Suprapubic skin (tissue), 4 donors: ENCODE measurements around the gene MED12L. TPM values are rescaled to one million over a fixed set of nuclear protein-coding genes. Genes with fewer than 3 reads are reported as not detected.
"Not testable (repeated sequence)": the region's sequence is repeated elsewhere in the genome, so short reads cannot be mapped to it uniquely, and the experiment has no call there.

Source experiments
- DNase-seq, 2 donors: peaks; one replicate each; pipeline ENCODE4 v3.0.0-alpha.2; 2019; ENCODE audit warnings: low spot score in 2 of 2
- H3K27ac ChIP-seq: fragments of 200-600 bp; sonication (generic); one replicate; pipeline ENCODE4 v1.5.1; 2019
- H3K27me3 ChIP-seq: fragments of 200-600 bp; sonication (generic); one replicate; pipeline ENCODE4 v1.5.1; 2019
- H3K36me3 ChIP-seq: fragments of 200-600 bp; sonication (generic); one replicate; pipeline ENCODE4 v1.5.1; 2019
- H3K4me1 ChIP-seq: fragments of 200-600 bp; sonication (generic); one replicate; pipeline ENCODE4 v1.5.1; 2019
- H3K4me3 ChIP-seq: fragments of 200-600 bp; sonication (generic); one replicate; pipeline ENCODE4 v1.5.1; 2019; ENCODE audit warnings: mild to moderate bottlenecking
- H3K9me3 ChIP-seq: fragments of 200-600 bp; sonication (generic); one replicate; pipeline ENCODE4 v1.5.1; 2019
- EP300 ChIP-seq: sonication (generic); formaldehyde crosslinking; IDR thresholded peaks from one replicate; pipeline ENCODE4 v1.6.1; 2017; ENCODE audit warnings: antibody characterized with exemption
- POLR2A ChIP-seq, 2 donors: fragments of 450-650 bp; IDR thresholded peaks; one replicate each; pipeline ENCODE4 v1.6.1; 2017; ENCODE audit warnings: antibody characterized with exemption in 2 of 2, mild to moderate bottlenecking in 2 of 2, moderate library complexity in 2 of 2
- POLR2AphosphoS5 ChIP-seq, 3 donors: sonication (generic); formaldehyde crosslinking; IDR thresholded peaks; one replicate each; pipeline ENCODE4 v1.6.1; 2017; ENCODE audit warnings: antibody characterized with exemption in 3 of 3
- WGBS: methylation state at CpG from one replicate; pipeline ENCODE4 v1.1.5; 2018; 5-methylcytosine and 5-hydroxymethylcytosine counted together
- total RNA-seq, 4 donors: library from RNA; depleted of rRNA; stranded (reverse); fragments of >200 nt; gene quantifications; one replicate each; pipeline ENCODE4 v1.1.0, GENCODE V29; 2016
- TF ChIP-seq, protein P1 (sequence below), 2 donors: fragments of 200-600 bp in 1 of 2; fragments of 450-650 bp in 1 of 2; sonication (generic) in 1 of 2; IDR thresholded peaks; one replicate each; pipeline ENCODE4 v1.5.1; 2016 to 2019; ENCODE audit warnings: antibody characterized with exemption in 2 of 2, mild to moderate bottlenecking in 1 of 2, moderate library complexity in 1 of 2

The MED12L gene
- total RNA-seq, 4 donors from 2014 or later = 0.08 to 0.80 (median 0.22) TPM

DNA sequence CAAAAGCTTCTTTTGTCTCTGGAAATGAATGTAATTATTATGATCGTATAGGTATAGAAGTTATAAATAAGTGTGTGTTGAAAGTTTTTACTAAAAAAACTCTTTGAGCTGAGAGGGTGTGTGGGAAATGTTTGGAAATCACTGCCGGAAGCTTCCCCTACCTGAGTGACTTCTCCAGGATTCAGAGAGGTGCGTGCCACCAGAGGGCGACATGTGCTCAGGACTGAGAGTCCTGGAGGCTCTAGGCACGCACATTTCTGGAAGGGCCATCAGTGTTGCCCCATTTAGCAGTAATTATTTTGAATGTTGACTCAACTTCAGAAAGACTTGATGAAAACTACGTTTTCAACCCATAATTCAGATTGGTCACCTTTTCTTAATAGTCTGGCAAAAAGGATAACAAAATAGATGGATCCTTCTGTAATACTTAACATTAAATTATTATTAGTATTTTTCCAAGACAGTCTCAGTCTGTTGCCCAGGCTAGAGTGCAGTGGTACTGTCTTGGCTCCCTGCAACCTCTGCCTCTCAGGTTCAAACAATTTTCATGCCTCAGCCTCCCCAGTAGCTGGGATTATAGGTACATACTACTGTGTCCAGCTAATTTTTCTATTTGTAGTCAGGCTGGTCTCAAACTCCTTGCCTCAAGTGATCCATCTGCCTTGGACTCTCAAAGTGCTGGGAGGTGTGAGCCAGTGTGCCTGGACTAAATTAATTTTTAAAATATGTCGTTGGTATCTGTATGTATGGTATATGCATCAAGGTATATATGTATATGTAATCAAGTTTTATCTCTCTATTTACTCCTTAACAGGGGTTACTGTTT lies 83.0 kb downstream of the MED12L start:
- Histone ChIP-seq H3K4me1 (no peaks in the 10 kb centered on the region), H3K4me3 (no peak overlapping the region), H3K9me3 (no peaks in the 10 kb centered on the region), H3K27me3 (no peaks in the 10 kb centered on the region), H3K36me3 (no peaks in the 10 kb centered on the region), H3K27ac (no peak overlapping the region)
- TF ChIP-seq, protein P1, sequence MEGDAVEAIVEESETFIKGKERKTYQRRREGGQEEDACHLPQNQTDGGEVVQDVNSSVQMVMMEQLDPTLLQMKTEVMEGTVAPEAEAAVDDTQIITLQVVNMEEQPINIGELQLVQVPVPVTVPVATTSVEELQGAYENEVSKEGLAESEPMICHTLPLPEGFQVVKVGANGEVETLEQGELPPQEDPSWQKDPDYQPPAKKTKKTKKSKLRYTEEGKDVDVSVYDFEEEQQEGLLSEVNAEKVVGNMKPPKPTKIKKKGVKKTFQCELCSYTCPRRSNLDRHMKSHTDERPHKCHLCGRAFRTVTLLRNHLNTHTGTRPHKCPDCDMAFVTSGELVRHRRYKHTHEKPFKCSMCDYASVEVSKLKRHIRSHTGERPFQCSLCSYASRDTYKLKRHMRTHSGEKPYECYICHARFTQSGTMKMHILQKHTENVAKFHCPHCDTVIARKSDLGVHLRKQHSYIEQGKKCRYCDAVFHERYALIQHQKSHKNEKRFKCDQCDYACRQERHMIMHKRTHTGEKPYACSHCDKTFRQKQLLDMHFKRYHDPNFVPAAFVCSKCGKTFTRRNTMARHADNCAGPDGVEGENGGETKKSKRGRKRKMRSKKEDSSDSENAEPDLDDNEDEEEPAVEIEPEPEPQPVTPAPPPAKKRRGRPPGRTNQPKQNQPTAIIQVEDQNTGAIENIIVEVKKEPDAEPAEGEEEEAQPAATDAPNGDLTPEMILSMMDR (IDR thresholded peaks at IDR 0.05) = peak; percentile 65 to 72
- TF ChIP-seq EP300 = no peak
- no peak for TF ChIP-seq POLR2A (IDR thresholded peaks at IDR 0.05)
- no peak for TF ChIP-seq POLR2AphosphoS5 (IDR thresholded peaks at IDR 0.05)
- WGBS = 14% methylated on average over 7 of the region's 7 CpGs
- peak in 1 of 2 donors; percentile 82 for DNase-seq

DNA sequence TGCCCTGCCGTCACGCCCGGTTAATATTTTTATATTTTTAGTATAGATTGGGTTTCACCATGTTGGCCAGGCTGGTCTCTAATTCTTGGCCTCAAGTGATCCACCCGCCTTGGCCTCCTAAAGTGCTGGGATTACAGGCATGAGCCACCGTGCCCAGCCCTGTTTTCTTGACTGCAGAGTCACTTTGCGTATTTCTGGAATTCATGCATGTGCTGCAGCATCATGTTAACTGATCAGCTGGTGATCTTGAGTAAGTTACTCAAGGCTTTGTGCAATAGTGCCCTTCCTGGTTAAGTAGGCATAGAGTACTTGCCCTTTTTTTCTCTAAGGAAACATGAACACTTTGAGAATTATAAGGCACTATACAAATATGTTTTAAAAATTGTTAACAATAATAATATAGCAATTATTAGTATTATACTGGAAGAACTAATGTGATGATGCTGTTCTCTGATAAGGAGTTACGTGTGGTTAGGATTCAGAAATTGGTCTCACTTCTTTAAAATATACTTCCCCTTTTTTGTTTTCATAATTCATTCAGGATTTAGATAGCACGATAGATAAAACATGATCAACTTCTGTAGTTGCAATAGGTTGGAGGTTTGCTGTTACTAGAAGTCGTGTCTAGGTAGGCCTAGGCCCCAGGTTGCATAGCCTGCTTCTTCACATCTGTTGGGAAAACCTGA lies 83.9 kb downstream of the MED12L start:
- no peak for TF ChIP-seq EP300
- TF ChIP-seq POLR2AphosphoS5 (IDR thresholded peaks at IDR 0.05) = no peak
- TF ChIP-seq, protein P1 (IDR thresholded peaks at IDR 0.05) = no peak
- no peak for TF ChIP-seq POLR2A (IDR thresholded peaks at IDR 0.05)

DNA sequence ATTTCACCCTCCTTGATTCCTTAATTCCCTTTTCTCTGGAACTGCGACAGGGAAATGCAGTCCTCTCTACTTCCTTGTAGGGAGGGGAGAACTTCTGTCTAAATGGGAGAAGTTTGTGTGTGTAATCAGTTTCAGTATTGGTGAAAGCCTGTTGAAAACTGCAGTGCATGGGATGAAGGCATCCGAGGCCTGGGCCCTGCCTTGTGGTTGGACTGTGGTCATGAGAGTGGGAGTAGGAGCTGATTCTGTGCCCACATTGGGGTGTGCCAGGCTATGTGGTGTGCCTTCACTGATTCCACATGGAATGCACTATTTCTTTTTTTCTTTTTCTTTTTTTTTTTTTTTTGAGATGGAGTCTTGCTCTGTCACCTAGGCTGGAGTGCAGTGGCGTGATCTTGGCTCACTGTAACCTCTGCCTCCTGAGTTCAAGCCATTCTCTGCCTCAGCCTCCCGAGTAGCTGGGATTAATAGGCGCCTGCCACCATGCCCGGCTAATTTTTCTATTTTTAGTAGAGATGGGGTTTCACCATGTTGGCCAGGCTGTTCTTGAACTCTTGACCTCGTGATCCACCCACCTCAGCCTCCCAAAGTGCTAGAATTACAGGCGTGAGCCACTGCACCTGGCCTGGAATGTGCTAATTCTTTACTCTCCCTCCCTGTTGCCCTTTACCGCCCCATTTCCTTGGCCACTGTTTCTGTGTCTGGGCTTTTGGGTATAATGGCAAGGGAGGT lies 84.7 kb downstream of the MED12L start:
- peak overlapping the region; percentile 65 for H3K27ac ChIP-seq
- H3K4me1 ChIP-seq, DNase-seq, H3K9me3 ChIP-seq, H3K4me3 ChIP-seq, H3K27me3 ChIP-seq, H3K36me3 ChIP-seq: not testable (repeated sequence)
- 80% methylated on average over 9 of the region's 9 CpGs for WGBS

More for the DNA sequence above, 83.9 kb downstream of the MED12L start:
- Histone ChIP-seq H3K9me3 (no peaks in the 10 kb centered on the region), H3K27me3 (no peaks in the 10 kb centered on the region), H3K36me3 (no peaks in the 10 kb centered on the region), H3K27ac (peak overlapping the region; percentile 65), H3K4me3 (no peak overlapping the region), H3K4me1 (no peaks in the 10 kb centered on the region)
- 84% methylated on average over 9 of the region's 9 CpGs for WGBS
- DNase-seq = no peak

DNA sequence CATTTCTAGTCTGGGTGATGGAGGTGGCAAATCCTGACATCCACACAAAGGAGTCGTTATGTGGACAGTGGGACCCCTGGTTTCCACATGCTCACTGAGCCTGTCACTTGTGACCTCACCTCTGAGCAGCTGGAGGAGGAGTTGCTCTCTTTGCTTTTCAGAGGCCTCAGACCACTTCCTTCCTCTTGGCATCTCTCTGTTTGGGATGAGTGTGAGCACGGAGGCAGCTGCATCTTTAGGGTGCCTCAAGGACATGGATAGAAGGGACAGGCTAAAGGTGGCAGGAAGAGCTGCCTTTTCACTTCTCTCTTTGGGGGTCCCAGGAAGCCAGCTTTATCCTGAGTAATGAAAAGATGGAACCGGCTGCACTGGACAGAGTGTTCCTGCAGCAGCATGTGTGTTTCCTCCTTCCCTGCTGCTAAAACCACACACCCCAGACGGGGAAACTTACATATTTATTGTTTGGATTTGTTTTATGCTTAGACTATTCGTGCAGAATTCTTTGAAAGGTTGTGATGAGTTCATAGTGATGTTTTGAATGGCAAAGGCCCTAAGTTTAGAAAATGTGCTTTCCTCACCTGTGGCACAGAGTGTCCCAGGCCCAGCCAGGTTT lies 85.8 kb downstream of the MED12L start:
- Histone ChIP-seq H3K4me3 (no peak overlapping the region), H3K27me3 (no peaks in the 10 kb centered on the region), H3K4me1 (no peaks in the 10 kb centered on the region), H3K27ac (peak overlapping the region; percentile 12), H3K36me3 (no peaks in the 10 kb centered on the region), H3K9me3 (no peaks in the 10 kb centered on the region)
- TF ChIP-seq POLR2AphosphoS5 (IDR thresholded peaks at IDR 0.05) (no peak), EP300 (no peak), POLR2A (IDR thresholded peaks at IDR 0.05) (no peak)
- TF ChIP-seq, protein P1 (IDR thresholded peaks at IDR 0.05) = no peak
- 62% methylated on average over 5 of the region's 5 CpGs for WGBS
- no peak for DNase-seq

DNA sequence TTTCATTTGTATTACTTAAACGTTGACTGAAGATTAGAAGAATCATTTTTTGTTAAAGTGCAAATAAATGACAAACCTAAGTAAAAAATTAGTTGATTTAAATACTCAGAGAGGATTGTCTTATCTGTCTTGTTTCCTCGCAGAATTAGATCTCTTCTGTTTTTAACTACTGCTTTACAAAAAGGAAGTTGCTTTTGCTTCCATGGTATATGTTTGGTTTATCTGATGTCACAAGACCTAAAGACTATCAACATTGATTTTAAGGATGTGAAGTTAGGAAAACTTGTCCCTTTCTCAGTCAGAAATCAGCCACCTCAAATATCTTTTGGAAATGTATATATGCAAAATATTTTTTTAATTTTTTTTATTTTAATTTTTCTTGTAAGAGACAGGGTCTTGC lies 88.9 kb downstream of the MED12L start:
- H3K9me3 ChIP-seq = no peaks in the 10 kb centered on the region
- H3K4me1 ChIP-seq = no peaks in the 10 kb centered on the region
- no peaks in the 10 kb centered on the region for H3K36me3 ChIP-seq
- no peak overlapping the region for H3K27ac ChIP-seq
- TF ChIP-seq POLR2AphosphoS5 (IDR thresholded peaks at IDR 0.05) (no peak), EP300 (no peak), POLR2A (IDR thresholded peaks at IDR 0.05) (no peak)
- TF ChIP-seq, protein P1 (IDR thresholded peaks at IDR 0.05) = no peak
- 81% methylated on average over 2 of the region's 2 CpGs for WGBS
- H3K27me3 ChIP-seq = no peaks in the 10 kb centered on the region
- DNase-seq = no peak
- no peak overlapping the region for H3K4me3 ChIP-seq
